B cell (primary cell): ENCODE results near the gene ABCD2. TPM values are rescaled to one million over a fixed set of nuclear protein-coding genes. Genes with fewer than 3 reads are reported as not detected.

ENCODE experiments used
- ATAC-seq: fragments of 200-7000 bp; cut with Tn5 transposase; one replicate; pipeline ENCODE4 v1.10.0; 2021; ENCODE audit warnings: low read depth, mild to moderate bottlenecking, moderate number of reproducible peaks, moderate library complexity
- CTCF ChIA-PET: fragments of 350-600 bp; sonication (Branson Sonifier 250); formaldehyde crosslinking; loops from one replicate; lab custom pipeline; 2021; ENCODE audit warnings: antibody characterized with exemption, inconsistent platforms; lab: Charles Lee
- POLR2A ChIA-PET: fragments of 350-600 bp; sonication (Branson Sonifier 250); formaldehyde crosslinking; loops from one replicate; lab custom pipeline; 2021; ENCODE audit warnings: antibody characterized with exemption; lab: Charles Lee
- DNase-seq: peaks from one replicate; pipeline ENCODE4 v3.0.0; 2013
- H2AFZ ChIP-seq: 2 replicates; pipeline ENCODE4 v1.6.1; 2012; ENCODE audit warnings: mild to moderate bottlenecking, low read depth, low read length; ENCODE audit not compliant: insufficient read depth, poor library complexity, severe bottlenecking
- H3K27ac ChIP-seq, 2 donors: 1 replicate in 1 of 2; 2 replicates in 1 of 2; pipeline ENCODE4 v1.5.1; 2012 to 2013; ENCODE audit warnings: low read length in 2 of 2, mild to moderate bottlenecking in 2 of 2, moderate library complexity in 1 of 2
- H3K27me3 ChIP-seq, 4 experiments: fragments of 200-600 bp in 1 of 4; sonication (generic) in 1 of 4; replicated peaks in 1 of 4; 1 replicate in 2 of 4; 2 replicates in 2 of 4; pipeline versions ENCODE4 v1.6.1 to v1.7.0; 2013 to 2016; ENCODE audit warnings: low read length in 3 of 4, mild to moderate bottlenecking in 2 of 4, mixed read lengths in 1 of 4, moderate library complexity in 1 of 4; ENCODE audit not compliant: insufficient read depth in 4 of 4, control insufficient read depth in 3 of 4; ENCODE audit errors: control extremely low read depth in 1 of 4
- H3K36me3 ChIP-seq, 2 experiments: replicated peaks in 1 of 2; 1 replicate in 1 of 2; 2 replicates in 1 of 2; pipeline versions ENCODE4 v1.6.1 to v1.7.1; 2013; ENCODE audit warnings: low read length in 1 of 2; ENCODE audit not compliant: insufficient read depth in 2 of 2, control insufficient read depth in 1 of 2; ENCODE audit errors: control extremely low read depth in 1 of 2, extremely low read depth in 1 of 2
- H3K4me1 ChIP-seq, 2 donors: fragments of 200-600 bp in 1 of 2; sonication (generic) in 1 of 2; 1 replicate in 1 of 2; 2 replicates in 1 of 2; pipeline versions ENCODE4 v1.5.1 to v1.6.1; 2013 to 2017; ENCODE audit warnings: low read length in 2 of 2; ENCODE audit not compliant: control insufficient read depth in 2 of 2, insufficient read depth in 2 of 2
- H3K4me2 ChIP-seq: replicated peaks from 2 replicates; pipeline ENCODE3; 2012; ENCODE audit warnings: mild to moderate bottlenecking, low read depth, low read length; ENCODE audit not compliant: poor library complexity, severe bottlenecking
- H3K4me3 ChIP-seq, 5 experiments: fragments of 200-600 bp in 1 of 5; sonication (generic) in 1 of 5; 1 replicate in 3 of 5; 2 replicates in 2 of 5; pipeline versions ENCODE4 v1.5.1 to v1.7.0; 2011 to 2016; ENCODE audit warnings: low read length in 4 of 5, mild to moderate bottlenecking in 4 of 5, low read depth in 2 of 5, control low read depth in 1 of 5, moderate library complexity in 1 of 5; ENCODE audit not compliant: insufficient read depth in 1 of 5; ENCODE audit errors: control extremely low read depth in 1 of 5, extremely low read depth in 1 of 5
- H3K79me2 ChIP-seq: fragments of 200-600 bp; sonication (generic); one replicate; pipeline ENCODE4 v1.6.0; 2016; ENCODE audit warnings: low read length; ENCODE audit not compliant: control insufficient read depth, insufficient read depth
- H3K9ac ChIP-seq: fragments of 200-600 bp; sonication (generic); 2 replicates; pipeline ENCODE4 v1.6.1; 2017; ENCODE audit warnings: mild to moderate bottlenecking, low read length, moderate library complexity
- H3K9me3 ChIP-seq, 3 donors: one replicate each; pipeline versions ENCODE4 v1.6.1 to v1.7.1; 2013; ENCODE audit warnings: low read length in 2 of 3; ENCODE audit not compliant: control insufficient read depth in 2 of 3, insufficient read depth in 1 of 3; ENCODE audit errors: control extremely low read depth in 1 of 3
- H4K20me1 ChIP-seq: 2 replicates; pipeline ENCODE4 v1.6.0; 2012; ENCODE audit warnings: mild to moderate bottlenecking, low read length; ENCODE audit not compliant: insufficient read depth, control insufficient read depth, poor library complexity, severe bottlenecking
- H3K27ac Mint-ChIP-seq: one replicate; pipeline ENCODE4 v1.8.0; 2021; ENCODE audit warnings: mixed read lengths
- H3K27me3 Mint-ChIP-seq: one replicate; pipeline ENCODE4 v1.8.0; 2021; ENCODE audit warnings: mixed read lengths
- H3K4me1 Mint-ChIP-seq: one replicate; pipeline ENCODE4 v1.8.0; 2021; ENCODE audit warnings: mixed read lengths
- H3K4me3 Mint-ChIP-seq: one replicate; pipeline ENCODE4 v1.8.0; 2021; ENCODE audit warnings: mixed read lengths
- H3K9me3 Mint-ChIP-seq: one replicate; pipeline ENCODE4 v1.8.0; 2022; ENCODE audit warnings: mixed read lengths; ENCODE audit not compliant: insufficient read depth
- CTCF ChIP-seq: fragments of 200-600 bp; IDR thresholded peaks from one replicate; pipeline ENCODE4 v1.8.0; 2022; ENCODE audit warnings: antibody characterized with exemption, mild to moderate bottlenecking
- EZH2 ChIP-seq: IDR thresholded peaks from 2 replicates; pipeline ENCODE4 v1.6.1; 2012; ENCODE audit warnings: borderline replicate concordance, low read depth, mild to moderate bottlenecking, moderate library complexity, low read length; ENCODE audit not compliant: insufficient read depth, poor library complexity, severe bottlenecking
- WGBS: methylation state at CpG from one replicate; pipeline ENCODE4 v1.1.5; 2013; ENCODE audit warnings: missing lambda C conversion rate; ENCODE audit not compliant: insufficient coverage; 5-methylcytosine and 5-hydroxymethylcytosine counted together
- intact Hi-C: fragments of 100-400 bp; cut with micrococcal nuclease; formaldehyde crosslinking; loops from one replicate; pipeline ENCODE4 v1.10.0; 2022
- polyA plus RNA-seq: library from polyadenylated mRNA; depleted of rRNA; stranded (reverse); fragments of >200 nt; gene quantifications from 2 replicates; pipeline ENCODE4 v1.2.3, GENCODE V29; 2012
- total RNA-seq, 2 donors: library from RNA; stranded (reverse); fragments of 120-200 nt in 1 of 2; gene quantifications; 1 replicate in 1 of 2; 2 replicates in 1 of 2; pipeline versions ENCODE4 v1.2.3 to v1.2.4, GENCODE V29; 2013 to 2022

The ABCD2 gene
- total and polyA plus RNA-seq, 2 donors (not counting 1 experiment from before 2014, with no cell fraction given) = 0.43 to 1.5 TPM

- no peak overlapping the region for H3K4me3 ChIP-seq
- no peaks in the 10 kb centered on the region for H3K4me1 ChIP-seq
- no peak overlapping the region for H3K27ac Mint-ChIP-seq
- no peaks in the 10 kb centered on the region for H3K79me2 ChIP-seq
- no peak for DNase-seq
- H3K9ac ChIP-seq = no peak overlapping the region
- H2AFZ ChIP-seq = no peak overlapping the region
- ATAC-seq = no peak
- peaks cover 0 to 1% (median 0%) of the 10 kb centered on the region in 3 donors for H3K9me3 ChIP-seq
- no peaks in the 10 kb centered on the region for H3K36me3 ChIP-seq
- H3K9me3 Mint-ChIP-seq = no peaks in the 10 kb centered on the region
- TF ChIP-seq CTCF = no peak
- TF ChIP-seq EZH2 = no peak
- no peak overlapping the region for H3K4me2 ChIP-seq
- no peaks in the 10 kb centered on the region for H3K4me1 Mint-ChIP-seq
- H3K27me3 ChIP-seq = no peaks in the 10 kb centered on the region
- intact Hi-C loops = no loop called here
- ChIA-PET POLR2A (no interaction called here), CTCF (no interaction called here)
- no peaks in the 10 kb centered on the region for H4K20me1 ChIP-seq
- peaks cover 9% of the 10 kb centered on the region for H3K27me3 Mint-ChIP-seq
- no peak overlapping the region for H3K4me3 Mint-ChIP-seq
- H3K27ac ChIP-seq = no peak overlapping the region
These were observed 27.8 kb upstream of the ABCD2 start for GRCh38 chr12:39647383-39647782.

GRCh38 chr12:39646963-39647362 is 27.4 kb upstream of the ABCD2 start:
- no peak overlapping the region for H3K27ac ChIP-seq
- H3K9ac ChIP-seq = no peak overlapping the region
- Mint-ChIP-seq H3K4me1 (no peaks in the 10 kb centered on the region), H3K27ac (no peak overlapping the region), H3K4me3 (no peak overlapping the region), H3K27me3 (peaks cover 13% of the 10 kb centered on the region), H3K9me3 (no peaks in the 10 kb centered on the region)
- no peak overlapping the region for H3K4me3 ChIP-seq
- peaks cover 0 to 2% (median 0%) of the 10 kb centered on the region in 3 donors for H3K9me3 ChIP-seq
- H3K36me3 ChIP-seq = no peaks in the 10 kb centered on the region
- H3K79me2 ChIP-seq = no peaks in the 10 kb centered on the region
- H3K4me2 ChIP-seq = no peak overlapping the region
- DNase-seq (no peak), ATAC-seq (no peak)
- POLR2A ChIA-PET = no interaction called here
- H2AFZ ChIP-seq = no peak overlapping the region
- CTCF ChIA-PET = no interaction called here
- TF ChIP-seq EZH2 = no peak
- TF ChIP-seq CTCF = no peak
- WGBS = no CpG with 5 or more reads among the region's 2 CpGs
- no peaks in the 10 kb centered on the region for H4K20me1 ChIP-seq
- H3K27me3 ChIP-seq = no peaks in the 10 kb centered on the region
- H3K4me1 ChIP-seq = no peaks in the 10 kb centered on the region
- intact Hi-C loops = no loop called here
